GM12891 (cell line): ENCODE results near the gene SYTL1.
A peak's percentile ranks its signal among the peaks of the same experiment; 100 is the strongest.
"Not testable (repeated sequence)": the region's sequence is repeated elsewhere in the genome, so short reads cannot be mapped to it uniquely, and the experiment has no call there.

Source experiments
- DNase-seq: peaks from one replicate; pipeline ENCODE4 v3.0.0; 2011; ENCODE audit warnings: low spot score; ENCODE audit not compliant: insufficient read length
- FAIRE-seq: peaks from 2 replicates; lab custom pipeline; 2011; peaks lifted over from hg19 to GRCh38; lab: Jason Lieb, UNC
- PAX5 ChIP-seq: IDR thresholded peaks from 2 replicates; pipeline ENCODE4 v1.6.1; 2011; ENCODE audit warnings: low read length, moderate library complexity, mild to moderate bottlenecking; ENCODE audit not compliant: insufficient read depth, severe bottlenecking
- POLR2A ChIP-seq: IDR thresholded peaks from 2 replicates; pipeline ENCODE4 v1.6.1; 2011; ENCODE audit warnings: low read depth, low read length, control low read depth
- POLR2AphosphoS5 ChIP-seq: IDR thresholded peaks from 2 replicates; pipeline ENCODE4 v1.6.1; 2011; ENCODE audit warnings: low read depth, low read length, control low read depth
- POU2F2 ChIP-seq: IDR thresholded peaks from 2 replicates; pipeline ENCODE4 v1.6.1; 2011; ENCODE audit warnings: low read depth, mild to moderate bottlenecking, control low read depth, low read length, moderate library complexity
- SPI1 ChIP-seq: IDR thresholded peaks from 2 replicates; pipeline ENCODE4 v1.6.1; 2011; ENCODE audit warnings: low read depth, low read length, control low read depth
- TAF1 ChIP-seq: IDR thresholded peaks from 2 replicates; pipeline ENCODE4 v1.6.1; 2011; ENCODE audit warnings: low read depth, low read length, control low read depth

The SYTL1 gene

DNA sequence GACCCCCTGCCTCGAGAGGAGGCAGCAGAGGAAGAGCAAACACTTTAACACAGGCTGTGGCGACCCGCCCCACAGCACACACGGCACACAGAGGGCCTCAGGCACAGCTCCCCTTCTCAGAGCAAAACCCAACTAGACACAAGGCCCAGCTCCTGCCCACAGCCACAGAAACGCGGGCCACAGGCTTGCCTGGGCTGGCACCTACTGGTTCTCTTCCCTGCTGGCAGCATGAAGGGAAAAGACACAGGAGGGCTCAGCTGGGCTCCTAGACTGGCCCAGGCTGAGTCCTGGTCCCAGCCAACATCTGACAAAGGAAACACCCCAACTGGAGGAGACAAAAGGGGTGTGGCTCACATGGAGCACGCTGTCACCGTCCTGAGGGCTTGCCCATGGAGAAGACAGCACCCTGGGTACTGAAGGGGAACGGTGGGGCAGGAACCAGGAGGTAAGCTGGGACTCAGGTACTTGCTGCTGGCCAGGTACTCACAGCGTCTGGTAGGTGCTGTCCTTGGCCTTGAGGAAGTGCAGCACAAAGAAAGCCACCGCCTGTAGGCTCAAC, 37.8 kb downstream of the SYTL1 start:
- DNase-seq: no peak
- TF ChIP-seq TAF1 (no peak), PAX5 (no peak), POLR2AphosphoS5 (no peak), POU2F2 (no peak), SPI1 (no peak), POLR2A (no peak)
- no peak for FAIRE-seq

DNA sequence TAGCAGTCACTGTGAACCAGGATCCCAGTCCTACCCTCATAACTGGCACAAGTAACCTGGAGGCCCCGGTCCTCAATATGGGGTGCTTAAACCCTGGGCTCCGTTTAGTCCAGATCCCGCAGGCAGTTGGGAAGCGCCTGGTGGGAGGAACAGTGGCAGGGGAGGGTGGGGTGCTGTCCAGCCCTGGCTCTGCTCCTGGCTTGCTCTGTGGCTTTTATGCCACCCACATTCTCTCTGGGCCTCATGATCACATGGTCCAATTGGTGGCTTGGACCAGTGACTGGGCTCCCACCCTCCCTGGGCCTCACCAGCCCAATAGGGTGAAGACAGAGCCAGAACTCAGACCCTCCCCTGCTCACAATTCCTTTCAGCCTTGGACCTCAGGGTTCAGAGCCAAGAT, 38.4 kb downstream of the SYTL1 start:
- DNase-seq (no peak), FAIRE-seq (no peak)
- no peak for TF ChIP-seq POU2F2
- no peak for TF ChIP-seq TAF1
- no peak for TF ChIP-seq SPI1
- TF ChIP-seq POLR2A: no peak
- no peak for TF ChIP-seq PAX5

DNA sequence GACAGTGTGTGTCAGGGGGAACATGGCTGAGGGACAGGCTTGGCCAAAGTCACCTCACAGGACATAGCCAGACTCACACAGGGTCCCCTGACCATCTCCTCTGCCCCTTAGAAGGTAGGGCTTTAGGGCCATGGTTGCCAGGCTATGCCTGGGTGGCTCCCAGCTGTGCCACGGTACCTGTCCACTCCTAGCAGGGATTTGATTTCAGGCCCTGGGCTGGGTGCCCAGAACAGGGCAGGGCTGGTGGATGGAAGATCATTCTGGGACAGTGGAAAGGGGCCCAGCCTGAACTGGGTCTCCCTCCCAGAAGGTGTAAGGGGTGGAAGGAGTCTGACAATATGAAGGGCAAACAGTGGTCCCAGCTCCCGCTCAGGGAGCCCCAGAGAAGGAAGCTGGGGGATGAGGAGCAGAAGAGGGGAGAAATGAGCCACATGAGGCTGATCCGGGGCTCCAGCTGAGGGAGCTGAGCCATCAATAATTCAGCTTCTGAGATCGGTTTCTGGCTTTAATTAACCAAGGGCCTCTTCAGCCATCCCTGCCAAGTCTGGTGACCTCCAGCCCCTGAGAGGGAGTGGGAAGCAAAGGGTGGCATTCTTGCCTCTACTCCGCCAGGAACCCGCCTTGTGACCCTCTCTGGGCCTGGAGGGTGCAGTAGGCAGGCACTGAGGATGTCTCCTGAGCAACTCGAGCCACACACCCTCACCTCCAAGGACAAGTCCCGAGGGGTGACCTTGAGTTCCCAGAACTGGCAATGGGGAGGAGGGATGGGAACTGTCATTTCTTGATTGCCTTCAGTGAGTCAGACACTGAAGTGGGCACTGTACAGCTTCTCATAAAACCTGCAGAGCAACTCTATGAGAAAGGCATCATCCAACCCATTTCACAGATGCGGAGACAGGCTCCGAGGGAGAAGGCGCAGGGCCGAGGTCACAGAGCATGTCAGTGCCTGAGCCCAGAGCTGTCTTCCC, 39.2 kb downstream of the SYTL1 start:
- FAIRE-seq: no peak
- TF ChIP-seq POLR2A (no peak), POLR2AphosphoS5 (no peak), TAF1 (no peak), PAX5 (no peak), POU2F2 (no peak), SPI1 (no peak)
- no peak for DNase-seq

GRCh38 chr1:27381969-27382762, 40.3 kb downstream of the SYTL1 start:
- FAIRE-seq (no peak), DNase-seq (no peak)
- no peak for TF ChIP-seq SPI1
- no peak for TF ChIP-seq POLR2AphosphoS5
- no peak for TF ChIP-seq POU2F2

- FAIRE-seq: no peak
- TF ChIP-seq TAF1 (no peak), POU2F2 (no peak), SPI1 (no peak), POLR2AphosphoS5 (no peak), PAX5 (no peak), POLR2A (no peak)
- peak; percentile 52 for DNase-seq
Measured at GRCh38 chr1:27383039-27383605, 41.3 kb downstream of the SYTL1 start, which contains the start of gene CD164L2. CD164L2 (minus strand) TSS chr1:27383333; CDS start chr1:27383239, 94 bp downstream.

DNA sequence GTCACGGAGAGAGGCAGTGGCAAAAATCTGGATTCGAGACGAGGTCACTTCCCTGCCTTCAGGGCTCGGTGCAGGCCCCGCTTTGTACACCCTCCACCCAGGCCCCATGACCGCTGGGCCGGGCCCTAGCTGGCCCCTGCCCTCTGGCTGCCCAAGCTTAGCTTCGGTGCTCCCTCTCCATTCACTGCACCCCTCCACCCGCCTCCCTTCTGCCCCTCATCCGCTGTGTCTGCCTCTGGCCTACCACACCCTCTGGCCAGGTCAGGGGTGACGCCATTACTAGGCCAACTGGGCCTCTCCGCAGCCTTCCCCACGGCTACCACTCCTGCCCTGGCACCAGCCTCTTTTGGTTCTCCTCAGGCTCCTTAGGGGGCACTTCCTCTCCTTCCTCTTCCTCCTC, 41.8 kb downstream of the SYTL1 start:
- TF ChIP-seq POLR2AphosphoS5 (no peak), PAX5 (no peak)
- no peak for DNase-seq
- FAIRE-seq: no peak

DNA sequence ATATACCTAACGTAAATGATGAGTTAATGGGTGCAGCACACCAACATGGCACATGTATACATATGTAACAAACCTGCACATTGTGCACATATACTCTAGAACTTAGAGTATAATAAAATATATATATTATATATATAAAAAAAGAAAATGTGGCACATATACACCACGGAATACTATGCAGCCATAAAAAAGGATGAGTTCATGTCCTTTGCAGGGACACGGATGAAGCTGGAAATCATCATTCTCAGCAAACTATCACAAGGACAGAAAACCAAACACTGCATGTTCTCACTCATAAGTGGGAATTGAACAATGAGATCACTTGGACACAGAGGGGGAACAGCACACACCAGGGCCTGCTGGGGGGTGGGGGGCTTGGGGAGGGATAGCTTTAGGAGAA, 43.0 kb downstream of the SYTL1 start:
- DNase-seq, FAIRE-seq: not testable (repeated sequence)

- FAIRE-seq (peak; percentile 91), DNase-seq (no peak)
- TF ChIP-seq TAF1 (no peak), SPI1 (no peak), POLR2A (no peak), POU2F2 (no peak), PAX5 (no peak), POLR2AphosphoS5 (no peak)
Measured at GRCh38 chr1:27388337-27389005, 46.6 kb downstream of the SYTL1 start.

DNA sequence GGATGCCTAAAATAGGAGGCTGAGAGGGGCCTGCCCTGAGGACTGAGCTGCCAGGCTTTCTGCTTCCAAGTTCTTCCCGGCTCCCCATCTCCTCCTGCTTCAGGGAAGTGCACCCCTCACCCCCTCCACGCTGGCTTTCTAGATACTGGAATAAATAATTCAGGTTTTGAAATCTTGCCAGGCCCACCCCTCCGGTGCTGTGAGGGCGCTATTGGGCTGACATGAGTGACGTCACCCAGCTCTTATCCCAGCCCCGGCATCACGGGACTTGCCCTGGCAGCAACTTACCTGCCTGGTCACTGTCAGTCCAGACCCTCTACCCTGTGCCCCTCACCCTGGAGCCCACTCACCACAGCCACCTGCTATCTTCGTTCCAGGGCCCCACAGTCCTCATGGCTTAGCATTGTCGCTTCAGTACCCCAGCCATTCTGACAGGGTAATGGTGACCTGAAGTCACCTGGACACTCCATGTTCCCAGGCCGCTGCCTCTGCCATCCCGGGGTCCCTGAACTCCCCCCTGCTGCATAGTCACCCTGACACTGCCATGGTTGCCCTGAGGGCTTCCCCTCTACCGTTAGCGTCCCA, 49.8 kb downstream of the SYTL1 start:
- no peak for FAIRE-seq
- no peak for DNase-seq
- TF ChIP-seq SPI1 (no peak), POU2F2 (no peak), PAX5 (no peak), POLR2A (no peak), TAF1 (no peak), POLR2AphosphoS5 (no peak)
